Fibroblast of lung (primary cell): ENCODE results near the gene SLC24A3. TPM values are rescaled to one million over a fixed set of nuclear protein-coding genes. Genes with fewer than 3 reads are reported as not detected.

Experiments used
- DNase-seq, 2 donors: peaks; one replicate each; pipeline versions ENCODE4 v3.0.0 to v3.0.0-alpha.2; 2010; ENCODE audit warnings: low read depth in 2 of 2
- H2AFZ ChIP-seq: 2 replicates; pipeline ENCODE4 v1.5.1; 2012; ENCODE audit warnings: low read length, control low read depth, inconsistent platforms
- H3K27ac ChIP-seq: 2 replicates; pipeline ENCODE4 v1.5.1; 2011; ENCODE audit warnings: low read length, control low read depth; ENCODE audit not compliant: insufficient read depth
- H3K27me3 ChIP-seq: 2 replicates; pipeline ENCODE4 v1.5.1; 2011; ENCODE audit warnings: mild to moderate bottlenecking, low read length; ENCODE audit not compliant: control insufficient read depth, insufficient read depth
- H3K36me3 ChIP-seq: 2 replicates; pipeline ENCODE4 v1.5.1; 2011; ENCODE audit warnings: low read length; ENCODE audit not compliant: control insufficient read depth, insufficient read depth
- H3K4me1 ChIP-seq: 2 replicates; pipeline ENCODE4 v1.5.1; 2011; ENCODE audit warnings: low read length; ENCODE audit not compliant: control insufficient read depth, insufficient read depth; ENCODE audit errors: extremely low read depth
- H3K4me2 ChIP-seq: 2 replicates; pipeline ENCODE4 v1.5.1; 2011; ENCODE audit warnings: low read length, control low read depth; ENCODE audit not compliant: insufficient read depth; ENCODE audit errors: extremely low read depth
- H3K4me3 ChIP-seq, 4 experiments: fragments of 200-600 bp in 1 of 4; sonication (generic) in 1 of 4; replicated peaks in 1 of 4; 2 replicates each; pipeline ENCODE4 v1.5.1; 2011 to 2016; ENCODE audit warnings: low read length in 4 of 4, low read depth in 3 of 4, mild to moderate bottlenecking in 3 of 4, control low read depth in 2 of 4, inconsistent platforms in 1 of 4, mixed read lengths in 1 of 4; ENCODE audit not compliant: insufficient read depth in 1 of 4; ENCODE audit errors: control extremely low read depth in 1 of 4
- H3K79me2 ChIP-seq: 2 replicates; pipeline ENCODE4 v1.5.1; 2012; ENCODE audit warnings: mild to moderate bottlenecking, low read length, inconsistent platforms; ENCODE audit not compliant: control insufficient read depth, insufficient read depth
- H3K9ac ChIP-seq: 2 replicates; pipeline ENCODE4 v1.5.1; 2011; ENCODE audit warnings: mild to moderate bottlenecking, low read length, control low read depth; ENCODE audit not compliant: insufficient read depth
- H3K9me3 ChIP-seq: 2 replicates; pipeline ENCODE4 v1.5.1; 2012; ENCODE audit warnings: low read depth, low read length; ENCODE audit not compliant: control insufficient read depth, insufficient read depth
- H4K20me1 ChIP-seq: 2 replicates; pipeline ENCODE4 v1.5.1; 2011; ENCODE audit warnings: low read length; ENCODE audit not compliant: control insufficient read depth, insufficient read depth; ENCODE audit errors: extremely low read depth
- CTCF ChIP-seq, 2 donors: IDR thresholded peaks in 1 of 2; conservative IDR thresholded peaks in 1 of 2; 1 replicate in 1 of 2; 2 replicates in 1 of 2; pipeline ENCODE4 v1.5.1; 2011 to 2012; ENCODE audit warnings: low read length in 2 of 2, control low read depth in 1 of 2, inconsistent platforms in 1 of 2, low read depth in 1 of 2, mild to moderate bottlenecking in 1 of 2
- EZH2 ChIP-seq: IDR thresholded peaks from 2 replicates; pipeline ENCODE4 v1.5.1; 2012; ENCODE audit warnings: low read length, control low read depth, mild to moderate bottlenecking; ENCODE audit errors: missing control alignments
- polyA plus RNA-seq, 2 donors: library from polyadenylated mRNA; depleted of rRNA in 1 of 2; stranded (reverse) in 1 of 2; unstranded in 1 of 2; fragments of >200 nt; gene quantifications; 2 replicates each; pipeline ENCODE4 v1.2.1, GENCODE V29; 2011 to 2012; ENCODE audit warnings: missing spikeins in 1 of 2
- total RNA-seq: library from RNA; depleted of rRNA; stranded (reverse); fragments of >200 nt; gene quantifications from 2 replicates; pipeline ENCODE4 v1.2.1, GENCODE V29; 2014

SLC24A3 gene
- total and polyA plus RNA-seq, 2 donors (not counting 1 experiment from before 2014, with no cell fraction given), result 0.03 to 1.8 TPM

GRCh38 chr20:19497064-19497463 lies 284.6 kb downstream of the SLC24A3 start:
- Histone ChIP-seq H4K20me1 (no peaks in the 10 kb centered on the region), H3K9me3 (no peaks in the 10 kb centered on the region), H3K27me3 (no peaks in the 10 kb centered on the region), H3K36me3 (no peaks in the 10 kb centered on the region), H3K27ac (no peak overlapping the region), H2AFZ (no peak overlapping the region), H3K4me2 (peak overlapping the region; percentile 15), H3K4me1 (no peaks in the 10 kb centered on the region), H3K4me3 (no peak overlapping the region), H3K9ac (no peak overlapping the region), H3K79me2 (no peaks in the 10 kb centered on the region)
- TF ChIP-seq CTCF (conservative IDR thresholded peaks at IDR 0.05 in 1 of 2, IDR thresholded peaks at IDR 0.05 in 1 of 2; ENCODE audit: low read depth in 1 of 2, low read length in 2 of 2) (no peak), EZH2 (no peak)
- DNase-seq, result peak in 1 of 2 donors; percentile 77

- H3K4me1 ChIP-seq, result no peaks in the 10 kb centered on the region
- no peaks in the 10 kb centered on the region for H3K27me3 ChIP-seq
- TF ChIP-seq CTCF (conservative IDR thresholded peaks at IDR 0.05 in 1 of 2, IDR thresholded peaks at IDR 0.05 in 1 of 2; ENCODE audit: low read depth in 1 of 2, low read length in 2 of 2), result no peak
- TF ChIP-seq EZH2, result no peak
- no peaks in the 10 kb centered on the region for H4K20me1 ChIP-seq
- H3K9me3 ChIP-seq, result no peaks in the 10 kb centered on the region
- no peak overlapping the region for H3K4me2 ChIP-seq
- H3K9ac ChIP-seq, result no peak overlapping the region
- H3K4me3 ChIP-seq, result no peak overlapping the region
- no peaks in the 10 kb centered on the region for H3K79me2 ChIP-seq
- H2AFZ ChIP-seq, result no peak overlapping the region
- DNase-seq, result no peak
- H3K36me3 ChIP-seq, result no peaks in the 10 kb centered on the region
- no peak overlapping the region for H3K27ac ChIP-seq
Observed at GRCh38 chr20:19498756-19499155, 286.3 kb downstream of the SLC24A3 start.

- Histone ChIP-seq H3K27me3 (no peaks in the 10 kb centered on the region), H3K4me1 (no peaks in the 10 kb centered on the region), H3K27ac (no peak overlapping the region), H3K4me3 (no peak overlapping the region), H3K79me2 (no peaks in the 10 kb centered on the region), H3K4me2 (no peak overlapping the region), H3K9ac (no peak overlapping the region), H3K9me3 (no peaks in the 10 kb centered on the region), H2AFZ (no peak overlapping the region), H4K20me1 (no peaks in the 10 kb centered on the region), H3K36me3 (no peaks in the 10 kb centered on the region)
- TF ChIP-seq EZH2 (no peak), CTCF (conservative IDR thresholded peaks at IDR 0.05 in 1 of 2, IDR thresholded peaks at IDR 0.05 in 1 of 2; ENCODE audit: low read depth in 1 of 2, low read length in 2 of 2) (no peak)
- no peak for DNase-seq
Observed at GRCh38 chr20:19501476-19502115, 289.2 kb downstream of the SLC24A3 start.
